NCI-H187 treated with DMSO at 0.1 percent for 48 hours (cell line): Measurements from ENCODE around the gene RNF8.
"Not testable (repeated sequence)": the region's sequence is repeated elsewhere in the genome, so short reads cannot be mapped to it uniquely, and the experiment has no call there.

Experiments
- DNase-seq: peaks from one replicate; lab custom pipeline; 2025; lab: John Stamatoyannopoulos, UW

Gene RNF8

DNA sequence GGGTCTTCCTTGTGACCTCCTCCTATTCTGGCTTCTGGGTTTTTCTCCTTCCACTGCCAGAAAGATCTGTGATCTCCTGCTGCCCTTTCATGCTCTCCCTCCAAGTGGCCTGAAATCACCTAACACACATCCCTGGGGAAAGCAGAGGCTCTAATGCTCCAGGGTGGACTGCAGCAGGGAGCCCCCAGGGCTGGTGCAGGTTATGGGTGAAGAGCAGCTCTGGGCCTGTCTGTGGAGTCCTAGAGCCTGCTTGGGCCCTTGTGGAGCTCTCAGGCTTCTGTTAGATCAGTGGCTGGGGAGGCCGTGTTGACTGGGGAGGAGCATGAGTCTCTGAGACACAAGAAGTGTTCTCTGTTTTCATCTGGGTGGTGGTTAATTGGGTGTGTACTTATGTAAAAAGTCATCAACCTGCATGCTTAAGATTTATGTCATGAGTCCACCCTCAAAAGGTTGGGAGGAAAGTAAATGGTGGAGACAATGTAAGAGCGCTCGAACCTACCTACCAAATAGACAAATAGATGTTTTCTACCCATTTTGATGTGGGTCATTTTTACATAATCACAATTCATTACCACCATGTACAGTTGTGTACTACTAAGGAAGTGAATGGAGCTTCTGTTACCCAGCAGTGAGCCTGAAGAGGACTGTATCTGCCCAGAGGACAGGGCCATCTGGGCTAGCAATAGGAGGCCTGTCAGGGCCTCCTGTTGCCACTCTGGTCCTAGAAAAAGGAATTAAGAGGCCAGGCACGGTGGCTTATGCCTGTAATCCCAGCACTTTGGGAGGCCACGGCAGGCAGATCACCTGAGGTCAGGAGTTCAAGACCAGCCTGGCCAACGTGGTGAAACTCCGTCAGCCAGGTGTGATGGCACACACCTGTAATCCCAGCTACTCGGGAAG, 32.0 kb upstream of the RNF8 start:
- DNase-seq, result no peak

DNA sequence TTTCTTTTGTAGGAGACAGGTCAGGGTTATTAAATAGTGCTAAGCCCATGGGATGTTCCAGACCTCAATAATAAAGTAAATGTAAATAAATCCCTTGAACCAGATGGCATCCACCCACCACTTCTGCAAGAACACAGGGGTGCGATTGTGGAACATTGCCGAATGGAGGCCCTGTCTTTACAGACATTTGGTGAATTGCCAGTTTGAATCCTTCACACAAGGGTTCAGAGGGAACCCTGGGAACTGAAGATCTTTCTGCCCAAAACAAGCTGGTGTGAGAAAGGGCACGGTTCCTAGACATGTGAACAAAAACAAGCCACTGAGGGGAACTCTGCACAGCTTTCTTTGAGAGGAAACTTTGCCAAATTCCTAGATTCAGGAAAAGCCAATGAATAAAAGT, 30.2 kb upstream of the RNF8 start:
- DNase-seq, result no peak

GRCh38 chr6:37324131-37325033, 29.4 kb upstream of the RNF8 start:
- DNase-seq, result no peak

- DNase-seq, result not testable (repeated sequence)
These were observed 23.4 kb upstream of the RNF8 start for GRCh38 chr6:37330345-37330744.

DNA sequence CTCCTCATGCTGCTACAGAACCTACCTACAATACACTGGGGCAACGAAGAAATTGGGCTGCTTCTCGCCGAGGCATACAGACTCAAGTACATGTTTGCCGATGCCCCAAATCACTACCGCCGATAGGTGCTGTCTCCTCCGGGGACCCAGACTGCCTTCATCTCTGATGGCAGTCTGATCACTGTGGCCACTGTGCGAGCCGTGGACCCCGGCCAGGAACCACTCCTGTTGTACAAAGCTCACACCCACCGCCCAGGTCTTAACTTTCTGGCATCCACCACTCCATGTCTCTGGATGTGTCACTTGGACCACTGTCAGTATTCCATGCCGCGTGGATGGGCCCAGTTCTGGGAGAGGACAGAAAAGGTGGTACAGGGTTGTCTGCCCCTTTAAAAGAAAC, 22.7 kb upstream of the RNF8 start:
- DNase-seq, result no peak

DNA sequence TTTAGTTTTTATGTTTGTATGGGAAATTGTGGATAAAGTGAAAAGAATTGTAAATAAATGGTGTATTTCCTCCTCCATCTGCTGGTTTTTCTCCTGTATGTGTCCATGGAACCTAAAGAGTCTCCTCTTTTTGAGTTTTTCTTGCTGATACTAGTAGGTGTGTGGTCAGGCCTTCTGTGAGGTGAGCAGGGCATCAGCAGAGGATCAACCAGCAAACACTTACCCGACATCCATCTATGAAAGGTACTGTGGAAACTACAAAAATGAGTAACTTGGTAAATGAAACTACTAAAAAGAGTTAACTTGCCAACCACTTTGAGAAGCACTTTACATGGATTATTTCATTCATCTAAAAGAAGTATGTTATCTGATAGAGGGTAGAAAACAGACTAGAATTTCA, 20.9 kb upstream of the RNF8 start:
- no peak for DNase-seq

GRCh38 chr6:37334047-37334446, 19.7 kb upstream of the RNF8 start:
- no peak for DNase-seq

GRCh38 chr6:37338317-37338716, 15.5 kb upstream of the RNF8 start:
- not testable (repeated sequence) for DNase-seq

DNA sequence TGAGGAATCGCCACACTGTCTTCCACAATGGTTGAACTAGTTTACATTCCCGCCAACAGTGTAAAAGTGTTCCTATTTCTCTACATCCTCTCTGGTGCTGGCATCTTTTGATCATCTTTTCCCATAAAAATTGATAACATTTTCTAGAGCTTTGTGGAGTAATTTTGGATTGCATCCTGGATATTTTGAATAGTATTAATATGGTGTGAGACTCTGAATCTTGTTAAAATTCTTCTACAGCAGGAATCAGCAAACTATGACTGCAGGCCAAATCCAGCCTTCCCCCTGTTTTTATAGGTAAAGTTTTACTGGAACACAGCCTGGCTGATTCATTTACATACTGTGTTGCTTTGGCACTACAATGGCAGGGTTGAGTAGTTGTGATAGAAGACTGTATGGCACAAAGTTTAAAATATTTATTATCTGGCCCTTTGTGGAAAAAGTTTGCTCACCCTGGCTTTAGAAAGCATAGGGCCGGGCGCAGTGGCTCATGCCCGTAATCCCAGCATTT, 15.0 kb upstream of the RNF8 start:
- DNase-seq, result no peak

DNA sequence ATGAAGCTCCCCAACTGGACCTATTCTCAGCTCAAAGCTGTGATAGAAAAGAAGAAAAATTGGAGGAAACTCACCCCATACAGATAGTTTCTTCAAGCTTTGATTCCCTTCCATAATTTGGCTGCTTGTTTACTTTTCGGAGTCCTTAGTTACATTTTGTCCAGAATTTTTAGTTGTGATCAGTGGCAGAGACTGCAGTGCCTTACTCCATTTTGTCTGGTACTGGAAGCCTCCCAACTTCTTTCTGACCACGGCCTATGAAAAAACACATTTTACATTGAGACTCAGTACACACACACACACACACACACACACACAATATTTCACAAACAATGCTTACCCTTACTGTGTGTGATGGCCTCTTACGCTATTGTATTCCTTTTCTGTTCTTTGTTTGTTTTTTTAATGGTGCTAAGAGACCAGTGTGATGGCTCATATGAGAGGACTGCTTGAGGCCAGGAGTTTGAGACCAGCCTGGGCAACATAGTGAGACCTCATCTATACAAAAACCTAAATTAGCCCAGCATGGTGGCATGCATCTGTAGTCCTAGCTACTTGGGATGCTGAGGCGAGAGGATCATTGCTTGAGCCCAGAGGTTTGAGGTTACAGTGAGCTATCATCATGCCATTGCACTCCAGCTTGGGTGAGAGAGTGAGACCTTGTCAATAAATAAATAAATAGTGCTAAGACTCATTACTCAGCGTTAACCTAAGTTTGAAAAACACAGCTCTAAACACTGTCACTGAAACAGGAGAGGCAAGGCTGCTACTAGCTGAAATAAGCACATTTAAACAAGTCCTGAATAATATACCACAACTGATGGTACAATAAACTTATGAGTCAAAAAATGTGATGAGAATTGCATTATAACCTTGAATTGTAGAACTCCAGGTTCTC, 13.8 kb upstream of the RNF8 start:
- no peak for DNase-seq

DNA sequence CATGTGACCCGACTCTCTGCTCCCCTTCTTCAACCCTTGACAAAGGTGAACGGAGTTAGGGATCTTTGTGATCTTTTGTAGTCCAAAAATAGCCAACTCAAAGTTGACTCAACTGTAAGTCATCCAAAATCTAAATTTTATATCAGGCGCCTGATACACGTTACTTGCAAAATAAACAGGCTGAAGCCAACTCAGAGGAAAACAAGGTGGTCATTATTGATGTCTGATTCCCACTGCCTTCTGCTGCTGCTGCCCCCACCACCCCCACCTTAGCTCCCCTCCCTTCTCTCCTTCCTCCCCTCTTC, 13.2 kb upstream of the RNF8 start:
- no peak for DNase-seq

DNA sequence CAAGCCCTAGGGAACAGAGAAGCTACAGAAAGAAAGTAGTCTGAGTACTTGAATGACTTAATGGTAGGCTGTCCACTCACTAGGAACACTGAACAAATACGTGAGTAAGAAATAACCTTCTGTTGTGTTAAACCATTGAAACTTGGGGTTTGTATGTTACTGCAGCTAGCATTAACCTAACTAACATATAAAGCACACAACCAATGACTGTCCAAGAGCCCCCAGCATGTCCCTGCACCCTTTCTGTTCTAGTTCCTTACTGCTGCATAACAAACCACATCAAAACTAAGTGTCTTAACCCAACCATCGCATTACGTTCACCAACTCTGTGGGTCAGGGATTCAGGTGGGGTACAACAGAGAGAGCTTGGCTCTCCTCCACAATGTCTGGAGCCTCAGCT, 10.5 kb upstream of the RNF8 start:
- DNase-seq, result no peak

GRCh38 chr6:37344308-37344707, 9.5 kb upstream of the RNF8 start:
- DNase-seq, result no peak

DNA sequence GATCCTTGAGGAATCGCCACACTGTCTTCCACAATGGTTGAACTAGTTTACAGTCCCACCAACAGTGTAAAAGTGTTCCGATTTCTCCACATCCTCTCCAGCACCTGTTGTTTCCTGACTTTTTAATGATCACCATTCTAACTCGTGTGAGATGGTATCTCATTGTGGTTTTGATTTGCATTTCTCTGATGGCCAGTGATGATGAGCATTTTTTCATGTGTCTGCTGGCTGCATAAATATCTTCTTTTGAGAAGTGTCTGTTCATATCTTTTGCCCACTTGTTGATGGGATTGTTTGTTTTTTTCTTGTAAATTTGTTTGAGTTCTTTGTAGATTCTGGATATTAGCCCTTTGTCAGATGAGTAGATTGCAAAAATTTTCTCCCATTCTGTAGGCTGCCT, 8.0 kb upstream of the RNF8 start:
- DNase-seq, result not testable (repeated sequence)

GRCh38 chr6:37347177-37347576, 6.6 kb upstream of the RNF8 start:
- no peak for DNase-seq

- DNase-seq, result peak; percentile 30
These were observed 6.1 kb upstream of the RNF8 start for GRCh38 chr6:37347670-37348111.

GRCh38 chr6:37351027-37351426, 2.8 kb upstream of the RNF8 start:
- DNase-seq, result no peak

DNA sequence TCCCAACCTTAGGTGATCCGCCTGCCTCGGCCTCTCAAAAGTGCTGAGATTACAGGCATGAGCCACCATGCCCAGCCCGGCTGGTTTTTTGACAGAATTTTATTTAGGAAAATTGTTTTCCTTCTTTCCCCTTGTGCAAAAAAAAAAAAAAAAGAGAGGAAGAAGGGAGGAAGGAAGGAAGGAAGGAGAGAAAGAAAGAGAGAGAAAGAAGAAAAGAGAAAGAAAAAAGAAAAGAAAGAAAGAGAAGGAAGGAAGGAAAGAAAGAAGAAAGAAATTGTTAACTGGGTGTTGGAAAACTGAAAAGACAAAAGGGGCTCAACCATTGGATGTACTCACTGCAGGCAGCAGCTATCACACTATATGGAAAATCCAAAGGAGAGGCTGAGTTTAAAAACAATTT, 1.4 kb upstream of the RNF8 start:
- DNase-seq, result no peak

DNA sequence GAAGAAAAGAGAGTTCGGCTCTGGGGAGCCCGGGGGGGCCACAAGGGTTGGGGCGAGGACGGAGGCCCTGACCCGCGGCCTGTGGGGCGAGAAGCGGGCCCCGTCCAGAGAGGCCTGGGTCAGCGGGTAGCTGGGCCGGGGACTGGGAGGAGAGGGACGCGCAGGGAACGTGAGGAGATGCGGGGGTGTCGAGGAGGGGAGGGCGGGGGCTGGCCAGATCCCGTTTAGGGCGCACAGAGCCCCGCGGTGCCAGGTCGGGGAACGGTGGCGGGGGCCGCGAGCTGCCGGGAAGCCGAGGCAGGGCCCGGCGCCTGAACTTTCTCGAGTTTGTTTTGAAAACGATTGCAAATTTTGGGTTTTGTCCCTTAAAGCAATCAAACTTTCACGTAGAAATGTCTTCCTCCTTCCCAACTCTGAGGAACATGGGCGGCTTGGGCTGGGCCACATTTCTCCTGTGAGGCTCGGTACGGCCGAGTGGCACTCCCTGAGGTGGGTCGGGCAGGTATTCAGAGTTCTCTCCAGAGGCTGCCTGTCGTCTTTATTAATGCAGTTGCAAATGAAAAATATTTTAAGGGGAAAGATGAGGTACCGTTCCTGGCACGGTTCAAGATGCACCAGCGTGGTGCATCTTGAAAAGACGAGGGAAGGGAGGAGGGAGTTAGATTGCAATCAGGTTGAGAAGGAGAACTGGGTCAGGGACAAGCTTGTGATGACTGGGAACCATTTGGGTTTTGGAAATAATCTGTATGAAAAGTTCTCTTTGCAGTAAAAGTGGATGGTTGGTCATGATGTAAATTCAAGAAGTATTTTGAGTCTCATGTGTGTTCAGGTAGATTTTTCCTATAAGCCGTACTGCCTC, 972 bp downstream of the RNF8 start:
- DNase-seq, result no peak

GRCh38 chr6:37357288-37357687, 3.5 kb downstream of the RNF8 start:
- DNase-seq, result no peak

GRCh38 chr6:37357860-37358259, 4.1 kb downstream of the RNF8 start:
- DNase-seq, result no peak
